NT2/D1 (cell line): ENCODE measurements around the gene IL22.

Source experiments
- DNase-seq: peaks from one replicate; pipeline ENCODE4 v3.0.0-alpha.2; 2011; ENCODE audit warnings: low read depth, low spot score
- H3K27me3 ChIP-seq: 2 replicates; pipeline ENCODE4 v1.6.0; 2011; ENCODE audit warnings: mild to moderate bottlenecking; ENCODE audit not compliant: insufficient read length, insufficient read depth
- H3K36me3 ChIP-seq: 2 replicates; pipeline ENCODE4 v1.6.1; 2011; ENCODE audit warnings: mild to moderate bottlenecking, low read length, mixed read lengths; ENCODE audit not compliant: insufficient read depth, insufficient read length
- H3K4me1 ChIP-seq: 2 replicates; pipeline ENCODE4 v1.5.1; 2011; ENCODE audit not compliant: insufficient read depth, insufficient read length
- H3K4me3 ChIP-seq: 2 replicates; pipeline ENCODE4 v1.5.1; 2011; ENCODE audit warnings: low read depth; ENCODE audit not compliant: insufficient read length
- H3K9ac ChIP-seq: 2 replicates; pipeline ENCODE4 v1.6.0; 2011; ENCODE audit warnings: low read depth; ENCODE audit not compliant: insufficient read length
- H3K9me3 ChIP-seq: 2 replicates; pipeline ENCODE4 v1.5.1; 2011; ENCODE audit warnings: mild to moderate bottlenecking, low read length; ENCODE audit not compliant: insufficient read depth
- SUZ12 ChIP-seq: IDR thresholded peaks from 2 replicates; pipeline ENCODE4 v1.6.1; 2011; ENCODE audit not compliant: insufficient read length, insufficient read depth; ENCODE audit errors: extremely low read depth
- YY1 ChIP-seq: IDR thresholded peaks from 2 replicates; pipeline ENCODE4 v1.6.1; 2011; ENCODE audit not compliant: insufficient read length, insufficient read depth
- ZNF274 ChIP-seq: IDR thresholded peaks from 2 replicates; pipeline ENCODE4 v1.6.1; 2011; ENCODE audit warnings: mild to moderate bottlenecking, low read depth, low read length

Gene IL22

GRCh38 chr12:68237619-68238018, 15.8 kb downstream of the IL22 start:
- Histone ChIP-seq H3K4me3 (no peak overlapping the region), H3K9ac (no peak overlapping the region), H3K9me3 (no peaks in the 10 kb centered on the region), H3K4me1 (no peaks in the 10 kb centered on the region), H3K36me3 (no peaks in the 10 kb centered on the region), H3K27me3 (no peaks in the 10 kb centered on the region)
- TF ChIP-seq SUZ12 (no peak), YY1 (no peak), ZNF274 (no peak)
- no peak for DNase-seq

- Histone ChIP-seq H3K9ac (no peak overlapping the region), H3K9me3 (no peaks in the 10 kb centered on the region), H3K36me3 (no peaks in the 10 kb centered on the region), H3K4me1 (no peaks in the 10 kb centered on the region), H3K4me3 (no peak overlapping the region), H3K27me3 (no peaks in the 10 kb centered on the region)
- no peak for DNase-seq
- TF ChIP-seq YY1 (no peak), SUZ12 (no peak), ZNF274 (no peak)
Measured at GRCh38 chr12:68237078-68237477, 16.3 kb downstream of the IL22 start.

GRCh38 chr12:68236421-68237059, 16.9 kb downstream of the IL22 start:
- H3K27me3 ChIP-seq: no peaks in the 10 kb centered on the region
- H3K4me3 ChIP-seq: no peak overlapping the region
- no peaks in the 10 kb centered on the region for H3K36me3 ChIP-seq
- H3K9ac ChIP-seq: no peak overlapping the region
- TF ChIP-seq SUZ12 (no peak), YY1 (no peak)
- no peaks in the 10 kb centered on the region for H3K4me1 ChIP-seq
- no peak for DNase-seq
- H3K9me3 ChIP-seq: no peaks in the 10 kb centered on the region

GRCh38 chr12:68235576-68235975, 17.8 kb downstream of the IL22 start:
- Histone ChIP-seq H3K36me3 (no peaks in the 10 kb centered on the region), H3K4me3 (no peak overlapping the region), H3K27me3 (no peaks in the 10 kb centered on the region), H3K9ac (no peak overlapping the region), H3K4me1 (no peaks in the 10 kb centered on the region), H3K9me3 (no peaks in the 10 kb centered on the region)
- no peak for TF ChIP-seq SUZ12
- no peak for TF ChIP-seq YY1
- TF ChIP-seq ZNF274: no peak
- DNase-seq: no peak

- Histone ChIP-seq H3K9me3 (no peaks in the 10 kb centered on the region), H3K4me1 (no peaks in the 10 kb centered on the region), H3K4me3 (no peak overlapping the region), H3K9ac (no peak overlapping the region), H3K27me3 (no peaks in the 10 kb centered on the region), H3K36me3 (no peaks in the 10 kb centered on the region)
- TF ChIP-seq YY1 (no peak), ZNF274 (no peak)
- no peak for DNase-seq
Measured at GRCh38 chr12:68234140-68234539, 19.3 kb downstream of the IL22 start.

- Histone ChIP-seq H3K4me1 (no peaks in the 10 kb centered on the region), H3K9ac (no peak overlapping the region), H3K27me3 (no peaks in the 10 kb centered on the region), H3K36me3 (no peaks in the 10 kb centered on the region), H3K9me3 (no peaks in the 10 kb centered on the region), H3K4me3 (no peak overlapping the region)
- DNase-seq: no peak
- TF ChIP-seq YY1: no peak
- TF ChIP-seq SUZ12: no peak
- TF ChIP-seq ZNF274: no peak
Measured at GRCh38 chr12:68233498-68233897, 19.9 kb downstream of the IL22 start.

GRCh38 chr12:68231691-68232090, 21.7 kb downstream of the IL22 start:
- H3K9me3 ChIP-seq: no peaks in the 10 kb centered on the region
- TF ChIP-seq ZNF274 (no peak), YY1 (no peak), SUZ12 (no peak)
- no peak overlapping the region for H3K9ac ChIP-seq
- H3K27me3 ChIP-seq: no peaks in the 10 kb centered on the region
- no peaks in the 10 kb centered on the region for H3K36me3 ChIP-seq
- no peaks in the 10 kb centered on the region for H3K4me1 ChIP-seq
- DNase-seq: no peak
- H3K4me3 ChIP-seq: no peak overlapping the region
